ENCODE results near the gene MXRA7.
A peak's percentile ranks its signal among the peaks of the same experiment; 100 is the strongest.
"Not testable (repeated sequence)": the region's sequence is repeated elsewhere in the genome, so short reads cannot be mapped to it uniquely, and the experiment has no call there.

MXRA7 gene

GRCh38 chr17:76735586-76736348, 25.0 kb upstream of the MXRA7 start:
- no peaks in the 10 kb centered on the region for H3K9me3 ChIP-seq (ENCODE audit: control insufficient read depth in 5 of 5, low read length in 5 of 5)
- peak overlapping the region; percentile 92 to 100 (median 99) for H3K4me3 ChIP-seq (ENCODE audit: low read depth in 1 of 5, low read length in 5 of 5)
- peaks cover 23 to 39% (median 30%) of the 10 kb centered on the region in 5 donors for H3K36me3 ChIP-seq (ENCODE audit: control insufficient read depth in 5 of 5, insufficient read depth in 5 of 5, low read length in 5 of 5)
- H3K4me1 ChIP-seq (ENCODE audit: control insufficient read depth in 5 of 5, insufficient read depth in 5 of 5, low read length in 5 of 5), result peaks cover 20 to 66% (median 55%) of the 10 kb centered on the region in 5 donors
- H3K27me3 ChIP-seq (ENCODE audit: control insufficient read depth in 5 of 5, insufficient read depth in 4 of 5, low read length in 5 of 5), result no peaks in the 10 kb centered on the region
- peak overlapping the region; percentile 99 for H3K27ac ChIP-seq (ENCODE audit: low read depth, low read length)
- peak overlapping the region; percentile 88 to 97 (median 96) for H3K9ac ChIP-seq (ENCODE audit: low read length in 5 of 5)

- Histone ChIP-seq H3K9me3 (ENCODE audit: control insufficient read depth in 5 of 5, low read length in 5 of 5) (no peaks in the 10 kb centered on the region), H3K36me3 (ENCODE audit: control insufficient read depth in 5 of 5, insufficient read depth in 5 of 5, low read length in 5 of 5) (peaks cover 23 to 44% (median 30%) of the 10 kb centered on the region in 5 donors), H3K27ac (ENCODE audit: low read depth, low read length) (peak overlapping the region; percentile 99), H3K4me3 (ENCODE audit: low read depth in 1 of 5, low read length in 5 of 5) (peak overlapping the region; percentile 92 to 100 (median 99)), H3K9ac (ENCODE audit: low read length in 5 of 5) (peak overlapping the region in 3 of 5 donors; percentile 21 to 96 (median 94)), H3K27me3 (ENCODE audit: control insufficient read depth in 5 of 5, insufficient read depth in 4 of 5, low read length in 5 of 5) (no peaks in the 10 kb centered on the region), H3K4me1 (ENCODE audit: control insufficient read depth in 5 of 5, insufficient read depth in 5 of 5, low read length in 5 of 5) (peaks cover 20 to 62% (median 55%) of the 10 kb centered on the region in 5 donors)
Measured at GRCh38 chr17:76735006-76735405, 24.2 kb upstream of the MXRA7 start.

- peak overlapping the region in 4 of 5 donors; percentile 23 to 96 (median 61) for H3K9ac ChIP-seq (ENCODE audit: low read length in 5 of 5)
- no peaks in the 10 kb centered on the region for H3K9me3 ChIP-seq (ENCODE audit: control insufficient read depth in 5 of 5, low read length in 5 of 5)
- H3K36me3 ChIP-seq (ENCODE audit: control insufficient read depth in 5 of 5, insufficient read depth in 5 of 5, low read length in 5 of 5), result peaks cover 23 to 45% (median 30%) of the 10 kb centered on the region in 5 donors
- H3K27me3 ChIP-seq (ENCODE audit: control insufficient read depth in 5 of 5, insufficient read depth in 4 of 5, low read length in 5 of 5), result no peaks in the 10 kb centered on the region
- peak overlapping the region in 4 of 5 donors; percentile 18 to 99 (median 24) for H3K4me3 ChIP-seq (ENCODE audit: low read depth in 1 of 5, low read length in 5 of 5)
- peak overlapping the region; percentile 99 for H3K27ac ChIP-seq (ENCODE audit: low read depth, low read length)
- H3K4me1 ChIP-seq (ENCODE audit: control insufficient read depth in 5 of 5, insufficient read depth in 5 of 5, low read length in 5 of 5), result peaks cover 20 to 63% (median 57%) of the 10 kb centered on the region in 5 donors
Measured at GRCh38 chr17:76734080-76734840, 23.5 kb upstream of the MXRA7 start.

- peak overlapping the region; percentile 27 for H3K27ac ChIP-seq (ENCODE audit: low read depth, low read length)
Measured at GRCh38 chr17:76733618-76733957, 22.8 kb upstream of the MXRA7 start.

GRCh38 chr17:76732734-76733617, 22.2 kb upstream of the MXRA7 start:
- Histone ChIP-seq H3K9me3 (ENCODE audit: control insufficient read depth in 5 of 5, low read length in 5 of 5) (no peaks in the 10 kb centered on the region), H3K36me3 (ENCODE audit: control insufficient read depth in 5 of 5, insufficient read depth in 5 of 5, low read length in 5 of 5) (peaks cover 23 to 45% (median 30%) of the 10 kb centered on the region in 5 donors), H3K9ac (ENCODE audit: low read length in 5 of 5) (peak overlapping the region in 1 of 5 donors; percentile 32), H3K27me3 (ENCODE audit: control insufficient read depth in 5 of 5, insufficient read depth in 4 of 5, low read length in 5 of 5) (no peaks in the 10 kb centered on the region), H3K4me1 (ENCODE audit: control insufficient read depth in 5 of 5, insufficient read depth in 5 of 5, low read length in 5 of 5) (peaks cover 16 to 59% (median 48%) of the 10 kb centered on the region in 5 donors), H3K27ac (ENCODE audit: low read depth, low read length) (peak overlapping the region; percentile 27), H3K4me3 (ENCODE audit: low read depth in 1 of 5, low read length in 5 of 5) (no peak overlapping the region)

More at GRCh38 chr17:76733618-76733957, 22.8 kb upstream of the MXRA7 start:
- H3K9me3 ChIP-seq (ENCODE audit: control insufficient read depth in 5 of 5, low read length in 5 of 5), result no peaks in the 10 kb centered on the region
- H3K4me1 ChIP-seq (ENCODE audit: control insufficient read depth in 5 of 5, insufficient read depth in 5 of 5, low read length in 5 of 5), result peaks cover 17 to 58% (median 51%) of the 10 kb centered on the region in 5 donors
- H3K9ac ChIP-seq (ENCODE audit: low read length in 5 of 5), result no peak overlapping the region
- peak overlapping the region in 1 of 5 donors; percentile 0 for H3K4me3 ChIP-seq (ENCODE audit: low read depth in 1 of 5, low read length in 5 of 5)
- peaks cover 23 to 45% (median 30%) of the 10 kb centered on the region in 5 donors for H3K36me3 ChIP-seq (ENCODE audit: control insufficient read depth in 5 of 5, insufficient read depth in 5 of 5, low read length in 5 of 5)
- H3K27me3 ChIP-seq (ENCODE audit: control insufficient read depth in 5 of 5, insufficient read depth in 4 of 5, low read length in 5 of 5), result no peaks in the 10 kb centered on the region

- not testable (repeated sequence) for H3K9ac ChIP-seq (ENCODE audit: low read length in 5 of 5); H3K4me3 ChIP-seq (ENCODE audit: low read depth in 1 of 5, low read length in 5 of 5); H3K27me3 ChIP-seq (ENCODE audit: control insufficient read depth in 5 of 5, insufficient read depth in 4 of 5, low read length in 5 of 5); H3K9me3 ChIP-seq (ENCODE audit: control insufficient read depth in 5 of 5, low read length in 5 of 5)
- peaks cover 23 to 45% (median 30%) of the 10 kb centered on the region in 5 donors for H3K36me3 ChIP-seq (ENCODE audit: control insufficient read depth in 5 of 5, insufficient read depth in 5 of 5, low read length in 5 of 5)
- peaks cover 21 to 68% (median 56%) of the 10 kb centered on the region in 5 donors for H3K4me1 ChIP-seq (ENCODE audit: control insufficient read depth in 5 of 5, insufficient read depth in 5 of 5, low read length in 5 of 5)
- peak overlapping the region; percentile 4 for H3K27ac ChIP-seq (ENCODE audit: low read depth, low read length)
Measured at GRCh38 chr17:76731800-76732733, 21.3 kb upstream of the MXRA7 start.

- H3K9ac ChIP-seq (ENCODE audit: low read length in 5 of 5), result peak overlapping the region in 3 of 5 donors; percentile 59 to 93 (median 85)
- H3K27me3 ChIP-seq (ENCODE audit: control insufficient read depth in 5 of 5, insufficient read depth in 4 of 5, low read length in 5 of 5), result no peaks in the 10 kb centered on the region
- H3K9me3 ChIP-seq (ENCODE audit: control insufficient read depth in 5 of 5, low read length in 5 of 5), result no peaks in the 10 kb centered on the region
- H3K4me3 ChIP-seq (ENCODE audit: low read depth in 1 of 5, low read length in 5 of 5), result peak overlapping the region; percentile 61 to 95 (median 82)
- peaks cover 7 to 40% (median 19%) of the 10 kb centered on the region in 5 donors for H3K36me3 ChIP-seq (ENCODE audit: control insufficient read depth in 5 of 5, insufficient read depth in 5 of 5, low read length in 5 of 5)
- H3K27ac ChIP-seq (ENCODE audit: low read depth, low read length), result peak overlapping the region; percentile 99
- H3K4me1 ChIP-seq (ENCODE audit: control insufficient read depth in 5 of 5, insufficient read depth in 5 of 5, low read length in 5 of 5), result peaks cover 9 to 55% (median 43%) of the 10 kb centered on the region in 5 donors
Measured at GRCh38 chr17:76727745-76728456, 17.1 kb upstream of the MXRA7 start.

- Histone ChIP-seq H3K9ac (ENCODE audit: low read length in 5 of 5) (peak within 1 kb of the TSS; percentile 68 to 98 (median 96)), H3K27ac (ENCODE audit: low read depth, low read length) (peak within 1 kb of the TSS; percentile 99), H3K36me3 (ENCODE audit: control insufficient read depth in 5 of 5, insufficient read depth in 5 of 5, low read length in 5 of 5) (peaks cover 7 to 42% (median 17%) of the 10 kb centered on the region in 5 donors), H3K4me1 (ENCODE audit: control insufficient read depth in 5 of 5, insufficient read depth in 5 of 5, low read length in 5 of 5) (peaks cover 9 to 47% (median 37%) of the 10 kb centered on the region in 5 donors), H3K9me3 (ENCODE audit: control insufficient read depth in 5 of 5, low read length in 5 of 5) (no peaks in the 10 kb centered on the region), H3K4me3 (ENCODE audit: low read depth in 1 of 5, low read length in 5 of 5) (peak within 1 kb of the TSS; percentile 84 to 95 (median 88)), H3K27me3 (ENCODE audit: control insufficient read depth in 5 of 5, insufficient read depth in 4 of 5, low read length in 5 of 5) (no peaks in the 10 kb centered on the region)
Measured at GRCh38 chr17:76726776-76727718, 16.3 kb upstream of the MXRA7 start, which contains the start of gene METTL23. Gene METTL23, plus strand, starts transcription at chr17:76726839. Its CDS starts 2,872 bp downstream, at chr17:76729711.

All from subcutaneous abdominal adipose tissue (tissue), 5 donors.